DMS114 treated with DMSO at 0.1 percent for 48 hours (cell line): ENCODE results near the gene LRRC63.
"Not testable (repeated sequence)": the region's sequence is repeated elsewhere in the genome, so short reads cannot be mapped to it uniquely, and the experiment has no call there.

Experiments
- DNase-seq: peaks from one replicate; lab custom pipeline; 2025; ENCODE audit not compliant: unreplicated experiment; lab: John Stamatoyannopoulos, UW

Gene LRRC63

DNA sequence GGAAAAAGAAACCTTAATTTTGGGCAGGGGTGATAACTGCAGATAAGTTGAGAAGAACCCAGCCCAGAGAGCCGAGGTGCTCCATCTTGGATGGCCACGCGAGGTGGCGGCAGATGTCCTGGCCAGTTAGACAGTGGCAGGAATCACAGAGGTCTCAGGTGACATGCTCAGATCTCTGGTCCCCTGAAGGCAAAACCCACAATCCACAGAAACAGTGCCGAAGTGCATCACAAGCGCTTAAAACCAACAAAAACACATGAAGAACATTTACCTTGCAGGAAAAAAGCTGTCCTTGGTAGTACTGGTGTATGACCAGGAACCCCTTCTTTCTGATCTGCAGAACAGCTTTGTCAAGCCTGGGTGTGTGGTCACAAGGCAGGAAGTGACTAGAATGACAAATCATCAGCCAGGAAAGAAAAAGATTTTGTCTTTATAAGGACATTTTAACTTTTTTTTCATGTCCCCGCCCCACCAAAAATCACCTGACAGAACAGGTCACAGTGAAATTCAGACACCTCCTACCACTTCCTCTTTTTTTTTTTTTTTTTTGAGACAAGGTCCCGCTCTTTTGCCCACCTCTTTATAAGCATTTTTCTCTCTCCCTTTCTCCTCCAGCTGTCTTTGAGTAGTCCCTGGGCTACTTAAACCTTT is 29.8 kb upstream of the LRRC63 start, which contains the start of gene LCP1:
Gene LCP1 (minus strand): TSS at position 338 of the 651 bp plus-strand sequence. CDS start 22,515 bp downstream, outside the sequence.
- no peak for DNase-seq

DNA sequence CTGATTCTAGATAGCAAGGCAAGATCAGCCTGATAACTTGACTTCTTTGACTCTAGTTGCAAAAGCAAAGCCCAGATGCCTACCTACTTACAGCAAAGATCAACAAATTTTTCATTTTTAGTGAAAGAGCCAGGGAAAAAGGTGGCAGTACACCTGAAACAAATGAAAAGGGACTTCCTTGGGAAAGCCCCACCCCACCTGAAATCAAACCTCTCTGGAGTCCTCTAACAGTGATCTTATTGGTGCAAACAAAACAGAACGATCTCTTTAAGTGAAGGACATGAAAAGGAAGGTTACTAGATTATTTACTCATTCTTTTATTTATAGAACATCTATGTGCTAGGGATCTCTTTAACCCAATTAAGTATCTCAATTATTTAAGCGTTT is 29.2 kb upstream of the LRRC63 start:
- no peak for DNase-seq

- no peak for DNase-seq
These were observed 28.4 kb upstream of the LRRC63 start for GRCh38 chr13:46183018-46183946.

- DNase-seq = no peak
These were observed 27.4 kb upstream of the LRRC63 start for GRCh38 chr13:46184277-46184699.

DNA sequence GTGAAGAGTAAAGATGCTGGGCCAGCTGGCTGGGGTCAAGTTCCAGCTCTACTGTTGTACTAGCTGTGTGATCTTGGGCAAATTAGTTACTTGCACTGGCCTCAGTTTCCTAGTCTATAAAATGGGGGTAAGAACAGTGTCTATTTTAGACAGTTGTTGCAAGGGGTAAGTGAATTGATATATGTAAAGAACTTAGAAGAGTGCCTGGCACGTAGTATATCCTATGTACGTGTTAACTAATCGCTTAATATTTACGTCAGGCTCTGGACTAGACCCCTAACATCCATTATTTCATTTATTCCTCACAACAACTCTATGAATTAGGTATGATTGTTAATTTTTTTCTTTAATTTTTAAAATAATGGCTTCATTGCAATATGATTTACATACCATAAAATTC is 26.1 kb upstream of the LRRC63 start:
- no peak for DNase-seq

GRCh38 chr13:46192412-46192811 is 19.3 kb upstream of the LRRC63 start:
- no peak for DNase-seq

- no peak for DNase-seq
These were observed 16.7 kb upstream of the LRRC63 start for GRCh38 chr13:46195016-46195415.

DNA sequence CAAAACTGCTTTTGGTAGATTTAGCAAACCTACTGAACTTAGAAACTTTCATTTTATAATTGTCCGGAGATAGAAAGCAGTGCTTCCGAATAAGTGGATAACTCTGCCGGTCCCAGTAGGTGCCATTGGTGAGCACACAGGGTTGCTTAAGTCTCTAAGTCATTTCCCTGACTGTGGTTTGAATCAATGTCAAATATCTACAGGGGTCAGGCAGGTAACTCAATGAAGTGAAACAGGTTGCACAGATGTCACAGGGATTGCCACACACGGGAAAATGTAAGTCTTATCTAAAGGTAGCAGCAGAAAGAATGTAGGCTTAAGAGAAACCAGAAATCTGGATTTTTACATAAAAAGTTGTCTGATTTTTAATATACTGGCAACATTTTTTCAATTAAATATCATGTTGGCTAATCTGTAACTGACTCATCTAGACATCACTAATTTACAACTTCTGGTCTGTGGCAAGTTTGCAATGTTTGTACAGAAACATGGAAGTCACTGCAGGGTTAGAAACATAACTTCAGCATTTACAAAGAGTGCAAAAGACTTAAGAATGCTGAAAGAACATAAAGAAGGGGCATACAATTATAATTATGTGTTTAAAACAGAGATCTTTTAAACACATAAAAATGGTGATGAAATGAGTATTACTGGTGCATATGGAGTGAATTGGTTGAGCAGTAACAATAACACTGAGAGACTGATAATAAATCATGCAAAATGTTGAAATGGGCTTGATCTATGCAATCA is 14.3 kb upstream of the LRRC63 start:
- DNase-seq = no peak

DNA sequence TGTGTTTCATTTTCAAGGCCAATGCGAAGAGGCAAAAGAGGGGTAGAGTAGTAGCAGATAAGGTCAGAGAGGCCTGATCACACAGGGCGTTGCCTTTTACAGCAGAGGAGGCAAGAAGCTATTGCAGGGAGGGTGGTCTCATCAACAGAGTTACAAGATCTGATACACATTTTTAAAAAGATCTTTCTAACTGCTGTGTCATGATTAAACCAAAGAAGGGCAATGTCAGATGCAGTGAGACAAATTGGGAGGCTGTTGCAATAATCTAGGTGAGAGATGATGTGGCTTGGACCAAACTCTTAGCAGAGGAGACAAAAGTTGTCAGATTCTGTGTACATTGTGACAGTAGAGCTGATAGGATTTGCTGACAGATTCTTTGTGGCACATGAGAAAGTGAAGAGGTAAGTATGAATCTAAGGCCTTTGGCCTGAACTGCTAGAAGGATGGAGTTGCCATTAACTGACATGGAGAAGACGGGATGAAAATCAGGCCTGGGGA is 13.0 kb upstream of the LRRC63 start:
- no peak for DNase-seq

GRCh38 chr13:46202188-46202795 is 9.4 kb upstream of the LRRC63 start:
- DNase-seq = no peak

- no peak for DNase-seq
These were observed 8.8 kb upstream of the LRRC63 start for GRCh38 chr13:46202966-46203365.

DNA sequence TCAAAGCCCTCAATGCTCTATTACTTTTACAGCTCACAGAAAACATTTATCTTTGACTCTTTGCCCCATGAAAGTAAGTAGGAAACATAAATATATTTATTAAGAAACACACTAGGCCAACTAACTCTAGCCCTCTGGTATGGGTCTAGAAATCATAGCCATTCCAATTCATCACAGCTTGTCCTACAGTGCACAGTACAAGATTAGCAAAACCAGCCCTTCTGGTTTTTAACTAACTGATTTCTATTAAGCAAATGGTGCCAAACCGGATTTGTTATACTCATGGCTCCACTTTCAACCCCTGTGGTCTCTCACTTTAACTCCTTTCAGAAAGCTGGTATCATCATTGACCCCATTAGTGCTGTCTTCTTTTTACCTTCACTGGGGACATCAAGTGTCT is 5.6 kb upstream of the LRRC63 start:
- DNase-seq = no peak

DNA sequence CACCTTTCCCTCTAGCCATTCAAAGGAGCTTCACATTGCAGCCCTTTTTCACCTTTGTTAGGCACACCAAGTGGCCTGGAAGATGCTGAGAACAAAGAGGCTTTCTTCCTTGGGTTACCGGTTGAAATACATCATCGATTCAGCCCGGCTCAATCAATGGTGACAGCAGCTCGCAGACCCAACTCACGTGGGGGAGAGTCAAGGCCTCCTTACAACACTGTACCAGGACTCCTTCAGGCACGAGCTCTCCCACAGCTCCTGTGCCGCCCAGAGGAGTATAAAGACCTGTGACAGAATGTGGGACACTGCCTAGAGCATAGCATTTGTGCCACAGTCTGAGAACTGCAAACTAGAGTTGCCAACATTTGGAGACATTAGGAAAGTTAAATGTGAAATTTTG is 3.9 kb upstream of the LRRC63 start:
- DNase-seq = no peak

- no peak for DNase-seq
These were observed 1.2 kb upstream of the LRRC63 start for GRCh38 chr13:46210362-46211083.

DNA sequence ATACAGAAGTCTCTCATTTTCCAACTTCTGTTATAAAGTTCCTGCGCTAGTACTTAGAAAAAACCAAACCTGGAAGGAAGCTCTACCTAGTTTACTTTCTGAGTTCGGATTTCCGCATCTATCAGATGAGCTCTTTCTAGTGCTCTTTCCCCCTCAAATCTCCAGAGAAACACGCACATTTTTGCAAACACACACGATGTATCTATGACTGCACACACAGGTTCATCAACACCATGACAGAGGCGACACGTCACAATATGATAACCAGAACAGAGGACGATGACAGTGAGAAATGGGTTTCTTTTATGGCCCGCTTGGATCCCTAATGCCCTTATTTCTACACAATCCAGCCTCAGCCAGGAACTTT is 629 bp upstream of the LRRC63 start:
- DNase-seq = no peak

DNA sequence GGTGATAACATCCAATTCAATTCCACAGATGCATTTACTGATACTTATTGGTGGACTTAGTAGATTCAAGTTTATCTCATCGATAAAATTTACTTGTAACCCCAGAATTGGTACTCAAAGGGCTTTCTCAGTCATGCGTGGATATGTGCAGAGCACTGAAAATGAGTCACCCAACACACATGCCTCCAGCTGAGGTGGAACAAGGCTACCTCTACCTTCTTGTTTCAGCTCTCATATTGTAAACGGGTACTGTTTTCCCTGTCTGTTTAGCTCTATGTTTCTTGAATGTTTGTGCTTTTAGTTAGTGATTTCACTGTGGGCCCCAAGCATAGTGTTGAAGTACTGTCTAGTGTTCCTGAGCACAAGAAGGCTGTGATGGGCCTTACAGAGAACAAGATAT is 1.5 kb downstream of the LRRC63 start:
- no peak for DNase-seq

GRCh38 chr13:46214741-46215140 is 3.0 kb downstream of the LRRC63 start:
- DNase-seq = not testable (repeated sequence)

GRCh38 chr13:46220234-46220633 is 8.5 kb downstream of the LRRC63 start:
- DNase-seq = not testable (repeated sequence)

DNA sequence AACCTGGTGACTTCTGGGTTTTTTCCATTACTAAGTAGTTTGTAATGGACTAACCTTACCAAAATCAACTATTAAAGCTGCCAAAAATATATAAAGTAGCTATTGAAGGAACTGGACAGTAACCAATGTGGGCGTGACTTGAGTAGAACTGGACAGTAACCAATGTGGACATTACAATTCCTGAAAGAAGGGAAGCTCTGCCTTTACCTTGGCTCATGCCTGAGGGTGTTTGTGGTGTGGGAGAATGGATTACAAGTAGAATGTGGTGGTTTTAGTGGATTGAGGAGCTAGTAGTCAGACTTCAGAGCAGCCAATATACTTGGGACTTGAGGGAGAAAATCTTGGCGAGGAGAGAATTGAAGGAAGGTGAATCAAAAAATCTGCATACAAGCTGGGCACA is 17.5 kb downstream of the LRRC63 start:
- DNase-seq = no peak

GRCh38 chr13:46232281-46232680 is 20.6 kb downstream of the LRRC63 start:
- no peak for DNase-seq
